Ishikawa (cell line): Measurements from ENCODE around the gene MARCHF7.

ENCODE experiments used
- CEBPB ChIP-seq: IDR thresholded peaks from 2 replicates; pipeline ENCODE4 v1.6.1; 2012
- CREB1 ChIP-seq: IDR thresholded peaks from 2 replicates; pipeline ENCODE4 v1.6.1; 2012; ENCODE audit warnings: low read depth
- EGR1 ChIP-seq: IDR thresholded peaks from 2 replicates; pipeline ENCODE4 v1.6.1; 2012
- EP300 ChIP-seq: IDR thresholded peaks from 2 replicates; pipeline ENCODE4 v1.6.1; 2012; ENCODE audit warnings: borderline replicate concordance
- FOXM1 ChIP-seq: IDR thresholded peaks from 2 replicates; pipeline ENCODE4 v1.6.1; 2012; ENCODE audit warnings: low read depth, borderline replicate concordance
- NFIC ChIP-seq: IDR thresholded peaks from 2 replicates; pipeline ENCODE4 v1.6.1; 2012
- RAD21 ChIP-seq: IDR thresholded peaks from 2 replicates; pipeline ENCODE4 v1.6.1; 2012; ENCODE audit warnings: low read depth
- TAF1 ChIP-seq: IDR thresholded peaks from 2 replicates; pipeline ENCODE4 v1.6.1; 2012; ENCODE audit warnings: low read depth, mild to moderate bottlenecking
- TCF12 ChIP-seq: IDR thresholded peaks from 2 replicates; pipeline ENCODE4 v1.6.1; 2012; ENCODE audit warnings: low read depth
- TEAD4 ChIP-seq: IDR thresholded peaks from 2 replicates; pipeline ENCODE4 v1.6.1; 2012
- YY1 ChIP-seq: IDR thresholded peaks from 2 replicates; pipeline ENCODE4 v1.6.1; 2012; ENCODE audit warnings: low read depth
- ZBTB7A ChIP-seq: IDR thresholded peaks from 2 replicates; pipeline ENCODE4 v1.6.1; 2012; ENCODE audit warnings: low read depth
- TF ChIP-seq, protein P1 (sequence below): IDR thresholded peaks from 2 replicates; pipeline ENCODE4 v1.6.1; 2012
- TF ChIP-seq, protein P2 (sequence below): IDR thresholded peaks from 2 replicates; pipeline ENCODE4 v1.6.1; 2012
- TF ChIP-seq, protein P3 (sequence below): IDR thresholded peaks from 2 replicates; pipeline ENCODE4 v1.6.1; 2012; ENCODE audit warnings: low read depth, mild to moderate bottlenecking

MARCHF7 gene, protein sequence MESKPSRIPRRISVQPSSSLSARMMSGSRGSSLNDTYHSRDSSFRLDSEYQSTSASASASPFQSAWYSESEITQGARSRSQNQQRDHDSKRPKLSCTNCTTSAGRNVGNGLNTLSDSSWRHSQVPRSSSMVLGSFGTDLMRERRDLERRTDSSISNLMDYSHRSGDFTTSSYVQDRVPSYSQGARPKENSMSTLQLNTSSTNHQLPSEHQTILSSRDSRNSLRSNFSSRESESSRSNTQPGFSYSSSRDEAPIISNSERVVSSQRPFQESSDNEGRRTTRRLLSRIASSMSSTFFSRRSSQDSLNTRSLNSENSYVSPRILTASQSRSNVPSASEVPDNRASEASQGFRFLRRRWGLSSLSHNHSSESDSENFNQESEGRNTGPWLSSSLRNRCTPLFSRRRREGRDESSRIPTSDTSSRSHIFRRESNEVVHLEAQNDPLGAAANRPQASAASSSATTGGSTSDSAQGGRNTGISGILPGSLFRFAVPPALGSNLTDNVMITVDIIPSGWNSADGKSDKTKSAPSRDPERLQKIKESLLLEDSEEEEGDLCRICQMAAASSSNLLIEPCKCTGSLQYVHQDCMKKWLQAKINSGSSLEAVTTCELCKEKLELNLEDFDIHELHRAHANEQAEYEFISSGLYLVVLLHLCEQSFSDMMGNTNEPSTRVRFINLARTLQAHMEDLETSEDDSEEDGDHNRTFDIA

DNA sequence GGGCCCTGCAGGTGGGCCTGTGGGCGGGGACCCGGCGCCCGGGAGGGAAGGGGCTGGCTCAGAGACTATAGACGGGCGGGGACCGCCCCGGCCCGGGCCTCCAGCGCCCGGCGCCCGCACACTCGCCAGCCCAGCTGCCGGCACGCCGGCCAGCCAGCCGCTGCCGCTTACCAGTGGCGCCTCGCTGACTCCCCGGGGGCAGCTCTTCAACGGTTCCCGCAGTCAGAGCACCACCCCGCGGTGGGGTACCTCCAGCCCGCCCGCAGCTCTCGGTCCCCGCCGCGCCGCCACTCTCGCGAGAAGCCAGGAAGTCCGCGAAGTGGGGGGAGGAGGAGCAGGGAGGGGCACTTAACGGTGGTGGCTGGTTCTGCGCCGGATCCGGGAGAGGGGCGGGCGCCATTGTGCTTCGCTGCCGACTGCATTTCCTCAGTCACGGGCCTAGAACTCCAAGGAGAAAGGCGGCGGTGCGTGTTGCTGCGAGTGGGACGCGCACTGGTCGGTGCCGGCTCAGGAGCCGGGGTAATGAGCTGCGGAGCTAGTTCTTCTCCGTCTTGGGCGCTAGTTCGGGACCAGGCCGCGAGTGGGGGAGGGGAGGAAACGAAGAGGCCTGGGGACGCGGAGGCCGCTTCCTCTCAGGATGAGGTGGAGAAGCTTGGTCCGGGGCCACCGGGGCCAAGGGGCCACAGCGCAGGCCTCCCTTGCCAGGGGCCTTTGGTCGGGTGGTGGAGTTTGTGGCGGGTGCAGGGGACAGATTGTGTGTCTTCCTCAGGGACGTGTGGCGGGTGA is at the start of gene MARCHF7:
TSS of gene MARCHF7 (plus strand) at position 364 of the 786 bp plus-strand sequence. CDS start 16,517 bp downstream, outside the sequence.
- no peak; the same call in 1 of the 2 replicates for TF ChIP-seq EGR1
- TF ChIP-seq TAF1: peak; percentile 94
- TF ChIP-seq FOXM1: peak; percentile 53; the same call in 1 of the 2 replicates
- TF ChIP-seq, protein P1, sequence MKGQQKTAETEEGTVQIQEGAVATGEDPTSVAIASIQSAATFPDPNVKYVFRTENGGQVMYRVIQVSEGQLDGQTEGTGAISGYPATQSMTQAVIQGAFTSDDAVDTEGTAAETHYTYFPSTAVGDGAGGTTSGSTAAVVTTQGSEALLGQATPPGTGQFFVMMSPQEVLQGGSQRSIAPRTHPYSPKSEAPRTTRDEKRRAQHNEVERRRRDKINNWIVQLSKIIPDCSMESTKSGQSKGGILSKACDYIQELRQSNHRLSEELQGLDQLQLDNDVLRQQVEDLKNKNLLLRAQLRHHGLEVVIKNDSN: no peak; the same call in 1 of the 2 replicates
- peak; percentile 69 for TF ChIP-seq RAD21
- TF ChIP-seq YY1: peak; percentile 88
- TF ChIP-seq, protein P2, sequence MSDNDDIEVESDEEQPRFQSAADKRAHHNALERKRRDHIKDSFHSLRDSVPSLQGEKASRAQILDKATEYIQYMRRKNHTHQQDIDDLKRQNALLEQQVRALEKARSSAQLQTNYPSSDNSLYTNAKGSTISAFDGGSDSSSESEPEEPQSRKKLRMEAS: no peak; the same call in 1 of the 2 replicates
- 0 out of 2 replicates have a peak, but pooled peaks have one; percentile 5 for TF ChIP-seq EP300
- TF ChIP-seq TEAD4: peak; percentile 7; the same call in 1 of the 2 replicates
- TF ChIP-seq CEBPB: no peak
- TF ChIP-seq CREB1: no peak; the same call in 1 of the 2 replicates
- TF ChIP-seq, protein P3, sequence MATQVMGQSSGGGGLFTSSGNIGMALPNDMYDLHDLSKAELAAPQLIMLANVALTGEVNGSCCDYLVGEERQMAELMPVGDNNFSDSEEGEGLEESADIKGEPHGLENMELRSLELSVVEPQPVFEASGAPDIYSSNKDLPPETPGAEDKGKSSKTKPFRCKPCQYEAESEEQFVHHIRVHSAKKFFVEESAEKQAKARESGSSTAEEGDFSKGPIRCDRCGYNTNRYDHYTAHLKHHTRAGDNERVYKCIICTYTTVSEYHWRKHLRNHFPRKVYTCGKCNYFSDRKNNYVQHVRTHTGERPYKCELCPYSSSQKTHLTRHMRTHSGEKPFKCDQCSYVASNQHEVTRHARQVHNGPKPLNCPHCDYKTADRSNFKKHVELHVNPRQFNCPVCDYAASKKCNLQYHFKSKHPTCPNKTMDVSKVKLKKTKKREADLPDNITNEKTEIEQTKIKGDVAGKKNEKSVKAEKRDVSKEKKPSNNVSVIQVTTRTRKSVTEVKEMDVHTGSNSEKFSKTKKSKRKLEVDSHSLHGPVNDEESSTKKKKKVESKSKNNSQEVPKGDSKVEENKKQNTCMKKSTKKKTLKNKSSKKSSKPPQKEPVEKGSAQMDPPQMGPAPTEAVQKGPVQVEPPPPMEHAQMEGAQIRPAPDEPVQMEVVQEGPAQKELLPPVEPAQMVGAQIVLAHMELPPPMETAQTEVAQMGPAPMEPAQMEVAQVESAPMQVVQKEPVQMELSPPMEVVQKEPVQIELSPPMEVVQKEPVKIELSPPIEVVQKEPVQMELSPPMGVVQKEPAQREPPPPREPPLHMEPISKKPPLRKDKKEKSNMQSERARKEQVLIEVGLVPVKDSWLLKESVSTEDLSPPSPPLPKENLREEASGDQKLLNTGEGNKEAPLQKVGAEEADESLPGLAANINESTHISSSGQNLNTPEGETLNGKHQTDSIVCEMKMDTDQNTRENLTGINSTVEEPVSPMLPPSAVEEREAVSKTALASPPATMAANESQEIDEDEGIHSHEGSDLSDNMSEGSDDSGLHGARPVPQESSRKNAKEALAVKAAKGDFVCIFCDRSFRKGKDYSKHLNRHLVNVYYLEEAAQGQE: no peak
- 0 out of 2 replicates have a peak, but pooled peaks have one; percentile 16 for TF ChIP-seq ZBTB7A
- TF ChIP-seq TCF12: peak; percentile 74
- TF ChIP-seq NFIC: 0 out of 2 replicates have a peak, but pooled peaks have one; percentile 15

DNA sequence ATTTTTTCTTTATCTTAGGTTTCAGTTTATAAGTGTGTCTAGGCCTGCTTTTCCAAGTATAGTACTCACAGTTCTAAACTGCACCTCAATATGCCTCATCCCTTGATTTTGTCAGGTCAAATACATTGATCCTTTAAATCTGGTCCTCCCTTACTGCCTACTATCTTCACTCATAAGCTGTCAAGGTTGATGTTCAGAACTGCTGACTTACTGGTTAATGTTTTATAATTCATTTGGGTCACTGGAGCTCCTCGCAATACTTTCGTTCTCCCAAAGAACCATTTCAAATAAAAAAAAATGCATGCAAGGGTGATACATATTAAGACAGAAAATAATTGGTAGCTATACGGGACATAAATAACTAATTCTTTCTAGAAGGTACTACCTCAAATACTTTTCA is 41.3 kb upstream of the MARCHF7 start:
- TF ChIP-seq TAF1 (no peak), EP300 (no peak), CEBPB (no peak)

DNA sequence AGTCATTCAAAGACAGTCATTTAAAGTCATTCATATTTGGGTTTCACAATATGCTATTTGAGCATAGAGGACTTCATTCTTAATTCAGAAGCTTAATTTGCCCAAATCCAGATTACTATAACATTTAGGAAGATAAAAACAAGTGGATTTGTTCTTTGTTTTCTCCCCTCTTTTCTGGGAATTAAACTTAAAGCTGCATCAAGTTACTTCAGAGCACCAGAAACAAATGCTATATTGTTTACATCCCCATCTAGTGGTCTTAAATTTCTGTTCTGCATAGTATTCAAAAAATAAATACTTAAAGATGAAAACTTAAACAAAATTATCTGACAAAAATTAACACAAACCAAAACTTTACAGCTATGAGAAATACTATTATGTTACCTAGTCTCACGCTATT is 34.7 kb upstream of the MARCHF7 start:
- no peak for TF ChIP-seq TAF1
- TF ChIP-seq RAD21: peak; percentile 41; the same call in 1 of the 2 replicates

DNA sequence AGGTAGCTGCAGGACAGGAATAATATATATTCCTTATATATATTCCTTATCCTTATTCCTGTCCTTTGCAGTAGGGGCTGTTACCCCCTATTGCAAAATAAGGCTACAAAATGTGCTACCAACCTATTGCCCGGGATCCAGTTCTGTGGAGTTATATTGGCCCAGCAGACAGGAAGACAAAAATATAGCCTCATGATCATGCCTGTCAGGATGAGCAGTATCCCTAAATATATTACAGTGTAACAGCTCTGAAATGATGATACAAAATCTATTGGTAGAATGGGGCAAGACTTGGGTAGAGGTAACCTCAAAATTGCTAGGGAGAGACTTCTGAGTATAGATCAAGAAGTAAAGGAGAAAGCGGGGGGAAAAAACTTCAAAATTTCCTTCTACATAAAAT is 31.6 kb upstream of the MARCHF7 start:
- no peak for TF ChIP-seq TAF1
- TF ChIP-seq, protein P3: no peak

DNA sequence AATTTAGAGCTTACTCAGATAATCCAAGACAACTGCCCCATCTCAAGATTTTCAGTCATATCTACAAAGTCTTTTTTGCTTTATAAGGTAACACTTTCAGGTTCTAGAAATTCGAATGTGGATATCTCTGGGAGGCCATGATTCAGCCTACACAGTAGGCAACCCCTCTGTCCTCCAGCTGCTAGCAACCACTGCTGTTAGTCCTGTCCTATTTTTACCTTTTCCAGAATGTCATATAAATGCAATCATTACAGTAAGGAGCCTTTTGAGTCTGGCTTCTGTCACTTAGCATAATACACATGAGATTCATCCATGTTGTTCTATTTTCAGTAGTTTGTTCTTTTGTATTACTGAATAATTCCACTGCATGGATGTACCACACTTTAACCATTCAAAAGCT is 28.5 kb upstream of the MARCHF7 start:
- TF ChIP-seq TAF1 (no peak), TEAD4 (no peak), FOXM1 (no peak)

DNA sequence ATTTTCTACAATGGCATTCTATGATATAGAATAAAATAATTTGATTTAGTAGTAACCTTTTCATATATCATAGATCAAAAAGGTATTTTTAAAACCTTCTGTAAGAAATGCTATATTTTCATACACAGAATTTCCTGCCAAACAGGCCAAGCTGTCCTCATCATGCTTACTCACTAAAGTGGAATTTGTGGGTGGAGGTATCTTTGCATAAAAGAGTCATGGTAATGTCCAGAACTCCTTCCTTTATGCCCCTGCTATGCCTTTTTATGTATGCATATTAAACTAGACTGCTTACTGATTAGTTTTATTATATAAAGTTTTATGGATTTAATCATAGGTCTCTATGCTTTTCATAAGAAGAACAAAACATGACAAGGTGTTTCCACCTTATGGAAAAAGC is 27.5 kb upstream of the MARCHF7 start:
- TF ChIP-seq TEAD4 (peak; percentile 74), CREB1 (no peak)

DNA sequence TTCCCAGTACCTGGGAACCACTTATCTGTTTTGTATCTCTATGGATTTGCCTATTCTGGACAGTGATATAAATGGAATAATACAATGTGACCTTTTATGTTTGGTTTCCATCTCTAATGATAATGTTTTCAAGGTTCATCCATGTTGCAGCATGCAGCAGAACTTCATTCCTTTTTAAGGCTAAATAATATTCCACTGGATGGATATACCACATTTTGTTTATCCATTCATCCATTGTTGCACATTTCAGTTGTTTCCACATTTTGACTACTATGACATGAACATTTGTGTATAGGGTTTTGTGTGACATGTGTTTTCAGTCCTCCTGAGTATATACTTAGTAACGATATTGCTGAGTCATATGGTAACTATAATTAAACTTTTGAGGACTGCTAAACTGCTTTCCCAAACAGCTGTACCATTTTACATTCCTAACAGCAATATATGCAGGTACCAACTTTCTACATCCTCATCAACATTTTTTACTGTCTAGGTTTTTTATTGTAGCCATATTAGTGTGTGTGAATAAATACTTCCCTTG is 17.7 kb upstream of the MARCHF7 start:
- no peak for TF ChIP-seq CEBPB
- no peak for TF ChIP-seq YY1
- TF ChIP-seq, protein P1: no peak
- no peak for TF ChIP-seq TCF12
- TF ChIP-seq, protein P3: no peak
- TF ChIP-seq NFIC: no peak
- no peak for TF ChIP-seq FOXM1
- no peak for TF ChIP-seq ZBTB7A
- no peak for TF ChIP-seq CREB1
- TF ChIP-seq, protein P2: no peak
- no peak for TF ChIP-seq EGR1
- no peak for TF ChIP-seq TAF1
- TF ChIP-seq RAD21: no peak
- no peak for TF ChIP-seq TEAD4
- TF ChIP-seq EP300: no peak
